Neutrophil (primary cell): ENCODE results near the gene HIPK2.

Source experiments
- H3K27ac ChIP-seq: fragments of 200-600 bp; sonication (generic); 2 replicates; pipeline ENCODE4 v1.5.1; 2016; ENCODE audit warnings: mild to moderate bottlenecking, moderate library complexity
- H3K27me3 ChIP-seq: fragments of 200-600 bp; sonication (generic); 2 replicates; pipeline ENCODE4 v1.6.0; 2016; ENCODE audit warnings: mild to moderate bottlenecking
- H3K36me3 ChIP-seq: fragments of 200-600 bp; sonication (generic); 2 replicates; pipeline ENCODE4 v1.5.1; 2017
- H3K4me1 ChIP-seq, 2 experiments: fragments of 200-600 bp in 1 of 2; sonication (generic) in 1 of 2; 1 replicate in 1 of 2; 2 replicates in 1 of 2; pipeline versions ENCODE4 v1.5.1 to v1.6.1; 2013 to 2016; ENCODE audit warnings: low read depth in 1 of 2, low read length in 1 of 2, mild to moderate bottlenecking in 1 of 2, moderate library complexity in 1 of 2; ENCODE audit not compliant: control insufficient read depth in 1 of 2, insufficient read depth in 1 of 2
- H3K4me3 ChIP-seq, 2 experiments: fragments of 200-600 bp in 1 of 2; sonication (generic) in 1 of 2; 1 replicate in 1 of 2; 2 replicates in 1 of 2; pipeline ENCODE4 v1.5.1; 2013 to 2016; ENCODE audit warnings: low read depth in 1 of 2, low read length in 1 of 2, mild to moderate bottlenecking in 1 of 2, moderate library complexity in 1 of 2
- H3K9me3 ChIP-seq: fragments of 200-600 bp; sonication (generic); 2 replicates; pipeline ENCODE4 v1.5.1; 2016
- TF ChIP-seq, protein P1 (sequence below): fragments of 200-600 bp; sonication (generic); IDR thresholded peaks from 2 replicates; pipeline ENCODE4 v1.5.1; 2016; ENCODE audit warnings: antibody characterized with exemption

The HIPK2 gene

DNA sequence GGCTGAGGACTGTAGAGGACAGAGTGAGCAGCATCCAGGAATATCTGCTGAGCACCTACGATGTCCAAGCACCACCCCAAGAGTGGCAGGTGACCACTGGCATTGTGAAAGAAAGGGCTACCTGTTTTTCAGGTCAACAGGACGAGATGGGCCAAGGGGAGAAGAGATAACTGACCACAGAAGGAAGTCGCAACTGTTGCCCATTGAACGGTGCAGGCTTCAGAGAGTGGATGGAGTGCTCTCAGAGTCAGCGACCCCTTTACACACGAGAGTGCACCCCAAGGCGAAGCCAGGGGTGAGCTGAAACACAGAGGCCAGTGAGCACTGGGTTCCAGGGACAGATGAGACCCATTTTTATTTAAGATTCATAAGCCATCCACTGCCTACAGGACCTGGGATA lies 42.3 kb downstream of the HIPK2 start:
- H3K4me1 ChIP-seq = peaks cover 89 to 97% of the 10 kb centered on the region in 2 experiments
- H3K36me3 ChIP-seq = no peaks in the 10 kb centered on the region
- H3K9me3 ChIP-seq = no peaks in the 10 kb centered on the region
- TF ChIP-seq, protein P1, sequence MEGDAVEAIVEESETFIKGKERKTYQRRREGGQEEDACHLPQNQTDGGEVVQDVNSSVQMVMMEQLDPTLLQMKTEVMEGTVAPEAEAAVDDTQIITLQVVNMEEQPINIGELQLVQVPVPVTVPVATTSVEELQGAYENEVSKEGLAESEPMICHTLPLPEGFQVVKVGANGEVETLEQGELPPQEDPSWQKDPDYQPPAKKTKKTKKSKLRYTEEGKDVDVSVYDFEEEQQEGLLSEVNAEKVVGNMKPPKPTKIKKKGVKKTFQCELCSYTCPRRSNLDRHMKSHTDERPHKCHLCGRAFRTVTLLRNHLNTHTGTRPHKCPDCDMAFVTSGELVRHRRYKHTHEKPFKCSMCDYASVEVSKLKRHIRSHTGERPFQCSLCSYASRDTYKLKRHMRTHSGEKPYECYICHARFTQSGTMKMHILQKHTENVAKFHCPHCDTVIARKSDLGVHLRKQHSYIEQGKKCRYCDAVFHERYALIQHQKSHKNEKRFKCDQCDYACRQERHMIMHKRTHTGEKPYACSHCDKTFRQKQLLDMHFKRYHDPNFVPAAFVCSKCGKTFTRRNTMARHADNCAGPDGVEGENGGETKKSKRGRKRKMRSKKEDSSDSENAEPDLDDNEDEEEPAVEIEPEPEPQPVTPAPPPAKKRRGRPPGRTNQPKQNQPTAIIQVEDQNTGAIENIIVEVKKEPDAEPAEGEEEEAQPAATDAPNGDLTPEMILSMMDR = no peak
- no peaks in the 10 kb centered on the region for H3K27me3 ChIP-seq
- peak overlapping the region; percentile 83 for H3K27ac ChIP-seq
- H3K4me3 ChIP-seq = peak overlapping the region in 1 of 2 experiments; percentile 31

DNA sequence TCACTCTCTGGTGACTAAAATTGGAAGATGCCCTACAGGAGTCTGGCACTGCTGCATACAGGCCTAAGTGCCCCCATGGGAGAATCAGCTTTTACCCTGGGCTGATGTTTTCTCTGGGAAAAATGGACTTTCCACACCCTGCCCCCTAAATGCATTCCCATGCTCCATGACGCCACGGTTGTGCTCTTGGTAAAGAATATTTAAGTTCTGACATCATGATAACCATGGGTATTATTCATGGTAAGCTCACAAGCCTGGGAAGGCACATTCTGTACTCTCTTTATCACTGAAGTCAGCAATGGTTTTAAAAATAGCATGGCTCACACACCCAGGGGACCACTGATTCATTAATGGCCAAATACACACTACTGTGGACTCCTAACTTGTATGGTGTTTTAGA lies 43.4 kb downstream of the HIPK2 start:
- no peaks in the 10 kb centered on the region for H3K36me3 ChIP-seq
- H3K4me1 ChIP-seq = peaks cover 92 to 98% of the 10 kb centered on the region in 2 experiments
- no peak overlapping the region for H3K4me3 ChIP-seq
- TF ChIP-seq, protein P1 = no peak
- H3K27ac ChIP-seq = peak overlapping the region; percentile 83
- no peaks in the 10 kb centered on the region for H3K27me3 ChIP-seq
- H3K9me3 ChIP-seq = no peaks in the 10 kb centered on the region

DNA sequence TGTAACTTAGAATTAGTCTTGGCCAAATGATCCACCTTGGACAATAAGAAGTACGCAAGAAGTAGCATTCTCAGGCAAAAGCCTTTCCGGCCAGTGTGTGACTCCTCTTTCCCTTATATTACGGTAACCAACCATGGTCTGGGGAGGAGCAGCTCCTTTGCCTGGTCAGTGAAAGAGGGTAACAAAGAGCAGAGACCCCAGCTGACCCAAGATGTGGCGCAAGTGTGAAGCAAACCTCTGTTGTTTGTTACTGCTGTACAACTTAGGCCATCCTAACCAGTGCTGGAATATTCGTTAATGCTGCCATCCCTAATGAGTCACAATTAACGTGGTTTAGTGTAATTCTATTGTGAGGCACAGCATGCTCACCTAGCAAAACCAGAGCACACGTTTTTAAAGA lies 44.0 kb downstream of the HIPK2 start:
- H3K4me3 ChIP-seq = no peak overlapping the region
- peak overlapping the region; percentile 83 for H3K27ac ChIP-seq
- TF ChIP-seq, protein P1 = no peak
- H3K9me3 ChIP-seq = no peaks in the 10 kb centered on the region
- no peaks in the 10 kb centered on the region for H3K27me3 ChIP-seq
- H3K4me1 ChIP-seq = peaks cover 95 to 99% of the 10 kb centered on the region in 2 experiments
- no peaks in the 10 kb centered on the region for H3K36me3 ChIP-seq

DNA sequence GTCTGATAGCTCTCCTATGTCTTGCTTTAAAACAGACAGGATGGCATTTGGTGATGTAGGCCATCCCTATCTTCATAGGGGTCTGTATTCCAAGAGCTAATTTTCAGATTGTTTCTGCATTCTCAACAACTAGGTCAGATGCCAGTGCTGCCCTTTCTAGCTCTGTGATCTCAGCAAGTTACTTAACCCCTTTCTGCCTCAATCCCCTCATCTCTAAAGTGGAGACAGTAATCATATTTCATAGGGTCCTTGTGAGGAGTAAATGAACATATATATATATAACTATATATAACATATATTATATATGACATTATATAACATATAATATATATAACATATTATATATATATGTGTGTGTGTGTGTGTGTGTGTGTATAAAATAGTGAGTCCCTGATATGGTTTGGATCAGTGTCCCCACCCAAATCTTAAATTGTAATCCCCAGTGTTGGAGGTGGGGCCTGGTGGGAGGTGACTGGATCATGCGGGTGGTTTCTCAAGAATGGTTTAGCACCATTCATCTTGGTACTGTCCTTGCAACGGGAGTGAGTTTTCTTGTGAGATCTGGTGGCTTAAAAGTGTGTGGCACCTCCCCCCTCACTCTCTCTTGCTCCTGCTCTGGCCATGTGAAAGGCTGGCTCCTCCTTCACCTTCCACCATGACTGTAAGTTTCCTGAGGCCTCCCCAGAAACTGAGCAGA lies 45.2 kb downstream of the HIPK2 start:
- Histone ChIP-seq H3K9me3 (no peaks in the 10 kb centered on the region), H3K36me3 (no peaks in the 10 kb centered on the region), H3K27me3 (no peaks in the 10 kb centered on the region), H3K27ac (peak overlapping the region; percentile 93), H3K4me1 (peaks cover 95 to 99% of the 10 kb centered on the region in 2 experiments), H3K4me3 (peak overlapping the region in 1 of 2 experiments; percentile 22)
- TF ChIP-seq, protein P1 = no peak

DNA sequence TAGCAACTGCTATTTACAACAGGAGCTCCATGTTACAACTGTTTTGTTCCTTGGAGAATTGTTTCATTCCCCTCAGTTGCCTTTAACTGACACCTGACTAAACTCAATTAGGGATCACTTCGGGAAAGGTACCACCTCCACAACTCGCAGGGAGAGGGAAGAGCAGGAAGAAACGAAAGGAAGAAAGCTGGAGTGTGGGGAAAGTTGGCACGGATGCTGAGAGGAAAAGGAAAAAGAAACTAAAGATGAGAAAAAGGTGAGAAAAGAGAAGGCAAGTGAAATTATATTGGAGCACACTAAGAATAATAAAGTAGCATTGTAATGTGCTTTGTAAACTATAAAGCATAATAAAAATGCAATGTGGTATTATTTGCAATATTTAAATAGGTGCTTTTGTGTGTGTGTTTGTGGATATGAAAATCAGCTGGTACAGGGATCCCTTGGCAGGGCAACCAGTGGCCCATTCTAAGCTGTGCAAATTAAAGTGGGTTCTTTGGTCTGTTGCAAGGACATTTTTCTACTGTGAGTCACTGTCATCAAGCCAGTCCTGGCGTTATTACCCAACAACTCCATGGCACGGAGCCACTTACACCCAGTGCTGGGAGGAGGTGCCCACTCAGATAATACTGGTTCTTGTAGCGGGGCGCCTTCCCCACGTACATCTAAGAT lies 45.9 kb downstream of the HIPK2 start:
- Histone ChIP-seq H3K9me3 (no peaks in the 10 kb centered on the region), H3K4me1 (peaks cover 95 to 99% of the 10 kb centered on the region in 2 experiments), H3K4me3 (peak overlapping the region in 1 of 2 experiments; percentile 22), H3K27ac (peak overlapping the region; percentile 93), H3K36me3 (no peaks in the 10 kb centered on the region), H3K27me3 (no peaks in the 10 kb centered on the region)
- TF ChIP-seq, protein P1 = no peak
